RWPE2 (cell line): ENCODE measurements around the gene CAPN8.

Source experiments
- ATAC-seq: fragments of 200-7000 bp; cut with Tn5 transposase; 3 replicates; pipeline ENCODE4 v1.9.1; 2021; ENCODE audit warnings: low read depth
- DNase-seq: peaks from one replicate; pipeline ENCODE4 v3.0.0-alpha.2; 2020; ENCODE audit warnings: low spot score
- H3K27ac ChIP-seq: fragments of 450-650 bp; 2 replicates; pipeline ENCODE4 v1.5.1; 2017; ENCODE audit warnings: mild to moderate bottlenecking; ENCODE audit not compliant: poor library complexity, severe bottlenecking
- H3K27me3 ChIP-seq: fragments of 250-450 bp; sonication (Bioruptor Pico); 2 replicates; pipeline ENCODE4 v1.5.1; 2021; ENCODE audit warnings: mild to moderate bottlenecking, moderate library complexity; ENCODE audit not compliant: insufficient read depth, poor library complexity, severe bottlenecking
- H3K36me3 ChIP-seq: fragments of 250-450 bp; sonication (Bioruptor Pico); 2 replicates; pipeline ENCODE4 v1.5.1; 2020; ENCODE audit warnings: low read depth, mild to moderate bottlenecking, moderate library complexity
- H3K4me1 ChIP-seq: fragments of 250-450 bp; sonication (Bioruptor Pico); 2 replicates; pipeline ENCODE4 v1.5.1; 2021; ENCODE audit warnings: mild to moderate bottlenecking, moderate library complexity; ENCODE audit not compliant: insufficient read depth, poor library complexity, severe bottlenecking
- H3K4me3 ChIP-seq: fragments of 250-450 bp; sonication (Bioruptor Pico); 2 replicates; pipeline ENCODE4 v1.5.1; 2021; ENCODE audit warnings: mild to moderate bottlenecking, moderate library complexity; ENCODE audit not compliant: severe bottlenecking
- H3K9me3 ChIP-seq: fragments of 250-450 bp; sonication (Bioruptor Pico); 2 replicates; pipeline ENCODE4 v1.5.1; 2021; ENCODE audit warnings: mild to moderate bottlenecking, moderate library complexity; ENCODE audit not compliant: severe bottlenecking
- CTCF ChIP-seq: fragments of 450-650 bp; IDR thresholded peaks from one replicate; pipeline ENCODE4 v1.5.1; 2017; ENCODE audit warnings: mild to moderate bottlenecking, moderate library complexity; ENCODE audit not compliant: poor library complexity, severe bottlenecking

Gene CAPN8

GRCh38 chr1:223634423-223634822 lies 31.1 kb downstream of the CAPN8 start:
- H3K9me3 ChIP-seq, result no peaks in the 10 kb centered on the region
- no peaks in the 10 kb centered on the region for H3K4me1 ChIP-seq
- H3K27ac ChIP-seq, result no peak overlapping the region
- TF ChIP-seq CTCF, result no peak
- H3K27me3 ChIP-seq, result no peaks in the 10 kb centered on the region
- H3K4me3 ChIP-seq, result no peak overlapping the region
- DNase-seq (no peak), ATAC-seq (no peak)
- no peaks in the 10 kb centered on the region for H3K36me3 ChIP-seq

GRCh38 chr1:223631956-223632355 lies 33.5 kb downstream of the CAPN8 start:
- H3K9me3 ChIP-seq, result no peaks in the 10 kb centered on the region
- ATAC-seq (no peak), DNase-seq (no peak)
- H3K36me3 ChIP-seq, result no peaks in the 10 kb centered on the region
- no peaks in the 10 kb centered on the region for H3K27me3 ChIP-seq
- TF ChIP-seq CTCF, result no peak
- no peak overlapping the region for H3K4me3 ChIP-seq
- no peak overlapping the region for H3K27ac ChIP-seq
- no peaks in the 10 kb centered on the region for H3K4me1 ChIP-seq

GRCh38 chr1:223631473-223631872 lies 34.0 kb downstream of the CAPN8 start:
- H3K4me1 ChIP-seq, result no peaks in the 10 kb centered on the region
- DNase-seq (no peak), ATAC-seq (no peak)
- H3K9me3 ChIP-seq, result no peaks in the 10 kb centered on the region
- H3K27me3 ChIP-seq, result no peaks in the 10 kb centered on the region
- no peak overlapping the region for H3K27ac ChIP-seq
- no peaks in the 10 kb centered on the region for H3K36me3 ChIP-seq
- no peak overlapping the region for H3K4me3 ChIP-seq
- no peak for TF ChIP-seq CTCF

- no peaks in the 10 kb centered on the region for H3K27me3 ChIP-seq
- no peak for TF ChIP-seq CTCF
- no peak overlapping the region for H3K27ac ChIP-seq
- H3K4me3 ChIP-seq, result no peak overlapping the region
- no peaks in the 10 kb centered on the region for H3K36me3 ChIP-seq
- no peak for ATAC-seq
- H3K4me1 ChIP-seq, result no peaks in the 10 kb centered on the region
- H3K9me3 ChIP-seq, result no peaks in the 10 kb centered on the region
- no peak for DNase-seq
Observed at GRCh38 chr1:223629126-223629457, 36.4 kb downstream of the CAPN8 start.

GRCh38 chr1:223628233-223629125 lies 37.0 kb downstream of the CAPN8 start:
- H3K4me1 ChIP-seq, result no peaks in the 10 kb centered on the region
- no peaks in the 10 kb centered on the region for H3K36me3 ChIP-seq
- no peaks in the 10 kb centered on the region for H3K27me3 ChIP-seq
- H3K9me3 ChIP-seq, result no peaks in the 10 kb centered on the region
- no peak overlapping the region for H3K4me3 ChIP-seq
- TF ChIP-seq CTCF, result peak; percentile 21
- DNase-seq, result no peak
- H3K27ac ChIP-seq, result no peak overlapping the region
- ATAC-seq, result no peak
